GM12873 (cell line): ENCODE data around the gene DNM2.

Experiments used
- CTCF ChIP-seq: IDR thresholded peaks from 2 replicates; pipeline ENCODE4 v1.5.1; 2012; ENCODE audit warnings: low read depth, mild to moderate bottlenecking, moderate library complexity, low read length, control low read depth; ENCODE audit not compliant: insufficient read depth; ENCODE audit errors: missing control alignments

Gene DNM2

GRCh38 chr19:10766049-10766623 is 48.3 kb downstream of the DNM2 start:
- TF ChIP-seq CTCF: no peak

DNA sequence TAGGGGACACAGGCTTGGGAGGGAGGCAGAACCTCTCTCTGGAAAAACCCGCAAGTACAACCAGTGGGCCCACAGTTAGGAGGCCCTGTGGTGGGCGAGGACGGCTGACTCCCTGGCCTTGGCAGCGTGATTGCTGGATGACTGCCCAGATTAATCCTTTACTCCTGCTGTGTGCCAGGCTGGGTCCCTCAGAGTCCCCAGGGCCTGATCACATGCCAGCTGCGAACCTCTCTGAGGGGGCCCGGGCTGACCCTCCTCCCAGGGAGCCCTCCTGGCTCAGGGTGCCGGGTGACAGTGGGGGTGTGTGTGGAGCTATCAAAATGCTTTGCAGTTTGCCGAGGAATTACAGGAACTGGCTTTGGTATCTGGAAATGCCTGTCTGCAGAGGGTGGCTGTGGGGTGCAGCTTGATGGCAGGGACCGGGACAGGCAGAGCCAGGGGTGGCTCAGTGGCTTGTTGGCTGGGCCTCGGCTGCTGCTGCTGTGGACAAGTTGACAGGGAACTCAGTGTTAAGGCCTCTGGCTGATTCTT is 48.9 kb downstream of the DNM2 start:
- TF ChIP-seq CTCF: no peak

DNA sequence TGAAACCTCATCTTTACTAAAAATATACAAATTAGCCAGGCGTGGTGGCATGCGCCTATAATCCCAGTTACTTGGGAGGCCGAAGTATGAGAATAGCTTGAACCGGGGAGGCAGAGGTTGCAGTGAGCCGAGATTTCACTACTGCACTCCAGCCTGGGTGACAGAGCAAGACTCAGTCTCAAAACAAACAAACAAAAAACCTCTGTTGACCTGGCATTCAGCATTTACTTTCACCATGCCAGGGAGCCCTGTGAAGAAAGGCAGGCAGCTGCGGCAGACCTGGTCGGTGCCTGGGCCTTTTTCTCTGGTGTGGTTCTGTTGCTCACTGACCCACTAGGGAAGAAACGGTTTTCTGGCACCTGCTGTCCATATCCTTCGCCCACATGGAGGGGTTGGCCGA is 49.8 kb downstream of the DNM2 start:
- no peak for TF ChIP-seq CTCF

DNA sequence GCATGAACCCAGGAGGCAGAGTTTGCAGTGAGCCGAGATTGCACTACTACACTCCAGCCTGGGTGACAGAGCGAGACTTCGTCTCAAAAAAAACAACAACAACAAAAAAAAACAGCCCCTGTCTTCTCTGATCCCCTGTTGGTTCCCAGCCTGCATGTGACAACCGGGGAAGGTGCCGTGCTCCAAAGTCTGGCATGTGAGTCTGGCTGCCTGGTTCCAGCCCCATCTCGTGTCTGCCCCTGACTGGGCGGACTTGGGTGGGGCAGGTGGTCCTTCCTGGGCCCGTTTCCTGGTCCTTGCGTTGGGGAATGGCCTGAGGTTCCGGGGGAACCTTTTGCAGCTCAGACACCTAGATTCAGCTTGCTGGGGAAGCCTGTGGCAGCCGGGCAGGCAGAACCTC is 50.5 kb downstream of the DNM2 start:
- no peak for TF ChIP-seq CTCF

- no peak for TF ChIP-seq CTCF
These were observed 51.1 kb downstream of the DNM2 start for GRCh38 chr19:10768936-10769335.

DNA sequence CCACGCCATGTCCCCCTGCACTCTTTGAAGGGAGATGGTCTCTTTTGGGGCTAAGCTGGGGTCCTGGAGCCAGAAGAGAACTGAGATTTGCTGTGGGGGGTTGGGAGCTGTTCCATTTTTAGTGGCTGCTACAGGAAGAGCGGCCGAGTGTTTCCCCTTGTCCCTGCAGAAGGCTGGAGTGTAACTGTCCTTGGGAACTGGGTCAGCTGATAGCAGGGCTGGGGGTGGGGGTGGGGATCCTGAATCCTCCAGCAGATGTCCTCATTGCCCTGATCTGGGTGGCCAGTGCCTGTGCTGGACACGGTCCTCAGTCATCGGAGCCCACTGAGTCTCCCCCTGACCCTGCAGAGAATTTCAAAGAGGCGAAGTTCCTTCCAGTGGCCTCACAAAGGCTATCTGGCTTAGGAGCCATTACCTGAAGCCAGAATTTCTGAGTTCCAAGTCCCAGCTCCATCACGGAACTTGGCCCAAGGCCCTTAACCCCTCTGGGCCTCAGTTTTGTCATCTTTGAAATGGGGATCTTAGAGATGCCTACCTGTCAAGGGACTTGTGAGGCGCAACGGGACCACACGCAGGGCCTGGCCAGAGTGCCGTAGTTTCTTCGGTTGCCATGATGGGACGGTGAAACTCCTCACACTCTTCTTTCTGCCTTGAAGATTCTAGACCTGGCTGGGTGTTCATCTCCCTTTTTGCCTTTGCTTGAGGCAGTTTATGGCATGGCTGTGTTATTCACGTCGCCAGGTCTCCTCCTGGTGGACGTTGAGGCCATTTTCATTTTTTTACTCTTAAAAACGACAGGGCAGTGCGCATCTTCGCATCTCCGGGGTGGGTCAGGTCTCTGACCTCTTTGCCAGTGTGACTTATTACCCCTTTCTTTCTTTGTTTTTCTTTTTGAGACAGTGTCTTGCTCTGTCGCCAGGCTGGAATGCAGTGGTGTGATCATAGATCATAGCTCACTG is 51.9 kb downstream of the DNM2 start:
- TF ChIP-seq CTCF: no peak

DNA sequence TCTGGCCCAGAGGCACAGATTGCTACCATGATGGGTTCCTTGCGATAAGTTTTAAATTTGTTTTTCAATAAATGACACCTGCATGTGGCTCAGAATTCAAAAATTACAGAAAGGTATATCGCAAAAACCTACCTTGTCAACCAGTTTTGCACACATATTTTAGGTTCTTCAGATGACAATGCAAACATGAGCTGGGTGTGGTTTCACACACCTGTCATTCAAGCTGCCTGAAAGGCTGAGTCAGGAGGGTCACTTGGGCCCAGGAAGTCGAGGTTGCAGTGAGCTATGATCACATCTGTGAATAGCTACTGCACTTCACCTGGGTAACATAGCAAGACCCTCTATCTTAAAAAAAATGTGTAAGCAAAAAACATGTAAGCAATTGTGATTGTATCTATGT is 56.1 kb downstream of the DNM2 start:
- TF ChIP-seq CTCF: no peak
